ENCODE data around the gene JAK1.

DNA sequence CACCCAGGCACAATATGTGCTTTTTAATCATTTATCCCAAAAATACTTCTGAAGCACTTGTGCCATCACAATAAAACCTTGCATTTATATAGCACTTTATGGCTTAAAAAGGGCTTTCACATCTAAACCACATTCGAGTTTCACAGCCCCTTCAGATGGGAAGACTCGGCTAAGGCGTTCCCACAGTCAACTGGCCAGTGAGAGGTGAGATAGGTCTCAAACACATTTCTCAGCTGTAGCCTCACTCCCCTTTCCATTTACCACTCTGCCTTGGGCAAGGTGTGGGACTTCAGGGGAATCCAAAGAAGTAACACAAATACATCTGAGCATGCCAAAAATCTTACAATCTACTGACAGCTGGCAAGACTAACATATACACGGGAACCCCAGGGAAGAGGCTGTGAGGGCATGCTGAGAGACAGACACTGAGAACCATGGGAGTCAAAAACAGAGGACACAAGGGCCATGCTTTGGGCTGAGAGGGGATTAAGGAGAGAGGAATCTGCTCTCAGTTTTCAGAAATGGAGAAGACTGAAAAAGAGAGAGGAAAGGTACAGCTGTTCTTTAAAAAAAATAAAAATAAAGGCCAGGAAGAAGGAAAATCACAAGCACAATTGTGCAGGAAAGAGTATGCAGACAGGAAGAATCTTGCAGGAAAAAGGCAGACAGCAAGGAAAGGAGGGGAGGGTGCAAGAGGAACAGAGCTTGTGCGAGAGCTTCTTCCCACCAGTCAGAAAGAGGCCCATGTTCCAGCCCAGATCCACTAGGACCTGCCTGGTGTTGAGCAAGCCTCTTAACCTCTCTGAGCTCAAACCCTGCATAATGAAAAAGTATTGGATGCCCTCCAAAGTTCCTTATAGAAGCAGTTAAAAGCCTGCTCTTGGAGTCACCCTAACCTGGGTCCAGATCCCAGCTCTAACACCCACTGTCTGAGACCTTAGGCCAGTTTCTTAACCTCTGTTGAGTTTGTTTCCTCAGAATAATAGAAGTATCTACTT, 73.5 kb downstream of the JAK1 start:
- TF ChIP-seq CTCF (IDR thresholded peaks at IDR 0.05) (no peak), POLR2A (IDR thresholded peaks at IDR 0.05) (no peak)
